PC-3 (cell line): ENCODE measurements around the gene TFEB.

Experiments
- CTCF ChIP-seq: fragments of 300-600 bp; sonication (generic); conservative IDR thresholded peaks from 2 replicates; pipeline ENCODE4 v1.5.1; 2017; ENCODE audit warnings: antibody characterized with exemption, low read depth, mild to moderate bottlenecking, low read length
- EZH2 ChIP-seq: fragments of 300-600 bp; sonication (generic); IDR thresholded peaks from one replicate; pipeline ENCODE4 v1.6.1; 2017; ENCODE audit warnings: antibody characterized with exemption, mild to moderate bottlenecking, low read length; ENCODE audit not compliant: unreplicated experiment
- EZH2phosphoT487 ChIP-seq: fragments of 300-600 bp; sonication (generic); IDR thresholded peaks from 2 replicates; pipeline ENCODE4 v1.6.1; 2018; ENCODE audit warnings: mild to moderate bottlenecking, antibody characterized with exemption, low read length, borderline replicate concordance

GRCh38 chr6:41708856-41709255, 26.6 kb downstream of the TFEB start:
- TF ChIP-seq CTCF, result no peak
- TF ChIP-seq EZH2phosphoT487, result no peak
- no peak for TF ChIP-seq EZH2
